ENCODE results near the gene COL4A1.

Gene COL4A1

GRCh38 chr13:110105136-110105535 lies 201.8 kb downstream of the COL4A1 start:
- Histone ChIP-seq H3K9me3 (ENCODE audit: insufficient read depth, low read depth, low read length) (no peaks in the 10 kb centered on the region), H3F3A (ENCODE audit: low read depth) (no peaks in the 10 kb centered on the region), H3K36me3 (ENCODE audit: insufficient read depth, low read length) (no peaks in the 10 kb centered on the region), H3K79me2 (ENCODE audit: insufficient read depth, low read length) (no peaks in the 10 kb centered on the region), H3K9ac (ENCODE audit: low read depth, low read length, poor library complexity, severe bottlenecking) (no peak overlapping the region), H3K9me2 (replicated peaks; ENCODE audit: low read depth, low read length) (no peaks in the 10 kb centered on the region), H3K4me2 (ENCODE audit: low read depth, low read length, poor library complexity, severe bottlenecking) (no peak overlapping the region), H3K4me3 (ENCODE audit: low read length, poor library complexity, severe bottlenecking) (no peak overlapping the region), H3K4me1 (ENCODE audit: insufficient read depth, low read length, poor library complexity, severe bottlenecking) (no peaks in the 10 kb centered on the region), H4K20me1 (ENCODE audit: insufficient read depth, low read length, poor library complexity, severe bottlenecking) (no peaks in the 10 kb centered on the region), H2AFZ (ENCODE audit: low read length) (no peak overlapping the region), H3K27me3 (ENCODE audit: insufficient read depth, low read length, poor library complexity, severe bottlenecking) (no peaks in the 10 kb centered on the region)
- TF ChIP-seq EZH2phosphoT487 (IDR thresholded peaks at IDR 0.05; ENCODE audit: borderline replicate concordance): no peak
- no peak for TF ChIP-seq CTCF (conservative IDR thresholded peaks at IDR 0.05; ENCODE audit: low read length)

GRCh38 chr13:110103534-110103933 lies 203.4 kb downstream of the COL4A1 start:
- no peaks in the 10 kb centered on the region for H4K20me1 ChIP-seq (ENCODE audit: insufficient read depth, low read length, poor library complexity, severe bottlenecking)
- no peaks in the 10 kb centered on the region for H3K27me3 ChIP-seq (ENCODE audit: insufficient read depth, low read length, poor library complexity, severe bottlenecking)
- TF ChIP-seq EZH2phosphoT487 (IDR thresholded peaks at IDR 0.05; ENCODE audit: borderline replicate concordance) (no peak), CTCF (conservative IDR thresholded peaks at IDR 0.05; ENCODE audit: low read length) (no peak)
- no peak overlapping the region for H3K4me3 ChIP-seq (ENCODE audit: low read length, poor library complexity, severe bottlenecking)
- no peak overlapping the region for H3K9ac ChIP-seq (ENCODE audit: low read depth, low read length, poor library complexity, severe bottlenecking)
- H2AFZ ChIP-seq (ENCODE audit: low read length): no peak overlapping the region
- no peaks in the 10 kb centered on the region for H3K79me2 ChIP-seq (ENCODE audit: insufficient read depth, low read length)
- H3F3A ChIP-seq (ENCODE audit: low read depth): no peaks in the 10 kb centered on the region
- no peaks in the 10 kb centered on the region for H3K36me3 ChIP-seq (ENCODE audit: insufficient read depth, low read length)
- no peaks in the 10 kb centered on the region for H3K9me2 ChIP-seq (replicated peaks; ENCODE audit: low read depth, low read length)
- no peaks in the 10 kb centered on the region for H3K4me1 ChIP-seq (ENCODE audit: insufficient read depth, low read length, poor library complexity, severe bottlenecking)
- peaks cover 5% of the 10 kb centered on the region; the same call in 1 of the 2 replicates for H3K9me3 ChIP-seq (ENCODE audit: insufficient read depth, low read depth, low read length)
- H3K4me2 ChIP-seq (ENCODE audit: low read depth, low read length, poor library complexity, severe bottlenecking): no peak overlapping the region

GRCh38 chr13:110103026-110103425 lies 203.9 kb downstream of the COL4A1 start:
- Histone ChIP-seq H3K4me3 (ENCODE audit: low read length, poor library complexity, severe bottlenecking) (no peak overlapping the region), H3K4me2 (ENCODE audit: low read depth, low read length, poor library complexity, severe bottlenecking) (no peak overlapping the region), H2AFZ (ENCODE audit: low read length) (no peak overlapping the region), H3K36me3 (ENCODE audit: insufficient read depth, low read length) (no peaks in the 10 kb centered on the region), H3K9me3 (ENCODE audit: insufficient read depth, low read depth, low read length) (peaks cover 5% of the 10 kb centered on the region; the same call in 1 of the 2 replicates), H3K27me3 (ENCODE audit: insufficient read depth, low read length, poor library complexity, severe bottlenecking) (no peaks in the 10 kb centered on the region), H3K4me1 (ENCODE audit: insufficient read depth, low read length, poor library complexity, severe bottlenecking) (no peaks in the 10 kb centered on the region), H3K9ac (ENCODE audit: low read depth, low read length, poor library complexity, severe bottlenecking) (no peak overlapping the region), H3K9me2 (replicated peaks; ENCODE audit: low read depth, low read length) (no peaks in the 10 kb centered on the region), H4K20me1 (ENCODE audit: insufficient read depth, low read length, poor library complexity, severe bottlenecking) (no peaks in the 10 kb centered on the region), H3K79me2 (ENCODE audit: insufficient read depth, low read length) (no peaks in the 10 kb centered on the region), H3F3A (ENCODE audit: low read depth) (no peaks in the 10 kb centered on the region)
- TF ChIP-seq EZH2phosphoT487 (IDR thresholded peaks at IDR 0.05; ENCODE audit: borderline replicate concordance) (no peak), CTCF (conservative IDR thresholded peaks at IDR 0.05; ENCODE audit: low read length) (no peak)

Data from Loucy (cell line).